Epithelial cell of esophagus (primary cell): ENCODE results near the gene ZXDC.

Experiments
- DNase-seq: peaks from one replicate; pipeline ENCODE4 v3.0.0; 2010; ENCODE audit warnings: low read depth
- H3K4me3 ChIP-seq: 2 replicates; pipeline ENCODE4 v1.5.1; 2011; ENCODE audit warnings: mild to moderate bottlenecking, low read length, control low read depth
- TF ChIP-seq, protein P1 (sequence below): IDR thresholded peaks from 2 replicates; pipeline ENCODE4 v1.5.1; 2011; ENCODE audit warnings: low read depth, mild to moderate bottlenecking, low read length, control low read depth, inconsistent platforms; ENCODE audit not compliant: insufficient read depth; ENCODE audit errors: missing control alignments

ZXDC gene, protein sequence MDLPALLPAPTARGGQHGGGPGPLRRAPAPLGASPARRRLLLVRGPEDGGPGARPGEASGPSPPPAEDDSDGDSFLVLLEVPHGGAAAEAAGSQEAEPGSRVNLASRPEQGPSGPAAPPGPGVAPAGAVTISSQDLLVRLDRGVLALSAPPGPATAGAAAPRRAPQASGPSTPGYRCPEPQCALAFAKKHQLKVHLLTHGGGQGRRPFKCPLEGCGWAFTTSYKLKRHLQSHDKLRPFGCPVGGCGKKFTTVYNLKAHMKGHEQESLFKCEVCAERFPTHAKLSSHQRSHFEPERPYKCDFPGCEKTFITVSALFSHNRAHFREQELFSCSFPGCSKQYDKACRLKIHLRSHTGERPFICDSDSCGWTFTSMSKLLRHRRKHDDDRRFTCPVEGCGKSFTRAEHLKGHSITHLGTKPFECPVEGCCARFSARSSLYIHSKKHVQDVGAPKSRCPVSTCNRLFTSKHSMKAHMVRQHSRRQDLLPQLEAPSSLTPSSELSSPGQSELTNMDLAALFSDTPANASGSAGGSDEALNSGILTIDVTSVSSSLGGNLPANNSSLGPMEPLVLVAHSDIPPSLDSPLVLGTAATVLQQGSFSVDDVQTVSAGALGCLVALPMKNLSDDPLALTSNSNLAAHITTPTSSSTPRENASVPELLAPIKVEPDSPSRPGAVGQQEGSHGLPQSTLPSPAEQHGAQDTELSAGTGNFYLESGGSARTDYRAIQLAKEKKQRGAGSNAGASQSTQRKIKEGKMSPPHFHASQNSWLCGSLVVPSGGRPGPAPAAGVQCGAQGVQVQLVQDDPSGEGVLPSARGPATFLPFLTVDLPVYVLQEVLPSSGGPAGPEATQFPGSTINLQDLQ

DNA sequence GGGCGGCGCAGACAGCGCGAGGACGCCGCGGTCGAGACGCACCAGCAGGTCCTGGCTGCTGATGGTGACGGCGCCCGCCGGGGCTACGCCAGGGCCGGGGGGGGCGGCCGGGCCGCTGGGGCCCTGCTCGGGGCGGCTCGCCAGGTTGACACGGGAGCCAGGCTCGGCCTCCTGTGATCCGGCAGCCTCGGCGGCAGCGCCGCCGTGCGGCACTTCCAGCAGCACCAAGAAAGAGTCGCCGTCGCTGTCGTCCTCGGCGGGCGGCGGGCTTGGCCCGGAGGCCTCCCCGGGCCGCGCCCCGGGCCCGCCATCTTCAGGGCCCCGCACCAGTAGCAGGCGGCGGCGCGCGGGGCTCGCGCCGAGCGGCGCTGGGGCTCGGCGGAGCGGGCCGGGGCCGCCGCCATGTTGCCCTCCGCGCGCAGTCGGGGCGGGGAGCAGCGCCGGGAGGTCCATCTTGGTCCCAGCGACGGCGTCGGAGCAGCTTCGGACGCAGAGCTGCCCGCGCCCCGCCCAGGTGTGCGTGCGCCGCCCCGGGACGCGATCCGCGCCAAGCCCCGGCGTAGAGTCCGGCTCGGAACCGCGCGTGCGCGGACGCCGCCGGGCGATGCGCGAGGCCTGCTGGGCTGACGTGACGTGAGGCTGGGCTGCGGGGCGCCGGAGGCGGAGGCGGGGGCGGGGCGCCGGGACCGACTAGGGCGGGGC is at the start of gene ZXDC:
Gene ZXDC, minus strand, starts transcription at position 479 of the 702 bp plus-strand sequence. Its CDS starts 26 bp downstream, at position 453.
- DNase-seq = peak; percentile 95
- H3K4me3 ChIP-seq = peak within 1 kb of the TSS; percentile 75
- TF ChIP-seq, protein P1, sequence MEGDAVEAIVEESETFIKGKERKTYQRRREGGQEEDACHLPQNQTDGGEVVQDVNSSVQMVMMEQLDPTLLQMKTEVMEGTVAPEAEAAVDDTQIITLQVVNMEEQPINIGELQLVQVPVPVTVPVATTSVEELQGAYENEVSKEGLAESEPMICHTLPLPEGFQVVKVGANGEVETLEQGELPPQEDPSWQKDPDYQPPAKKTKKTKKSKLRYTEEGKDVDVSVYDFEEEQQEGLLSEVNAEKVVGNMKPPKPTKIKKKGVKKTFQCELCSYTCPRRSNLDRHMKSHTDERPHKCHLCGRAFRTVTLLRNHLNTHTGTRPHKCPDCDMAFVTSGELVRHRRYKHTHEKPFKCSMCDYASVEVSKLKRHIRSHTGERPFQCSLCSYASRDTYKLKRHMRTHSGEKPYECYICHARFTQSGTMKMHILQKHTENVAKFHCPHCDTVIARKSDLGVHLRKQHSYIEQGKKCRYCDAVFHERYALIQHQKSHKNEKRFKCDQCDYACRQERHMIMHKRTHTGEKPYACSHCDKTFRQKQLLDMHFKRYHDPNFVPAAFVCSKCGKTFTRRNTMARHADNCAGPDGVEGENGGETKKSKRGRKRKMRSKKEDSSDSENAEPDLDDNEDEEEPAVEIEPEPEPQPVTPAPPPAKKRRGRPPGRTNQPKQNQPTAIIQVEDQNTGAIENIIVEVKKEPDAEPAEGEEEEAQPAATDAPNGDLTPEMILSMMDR = peak; percentile 47

DNA sequence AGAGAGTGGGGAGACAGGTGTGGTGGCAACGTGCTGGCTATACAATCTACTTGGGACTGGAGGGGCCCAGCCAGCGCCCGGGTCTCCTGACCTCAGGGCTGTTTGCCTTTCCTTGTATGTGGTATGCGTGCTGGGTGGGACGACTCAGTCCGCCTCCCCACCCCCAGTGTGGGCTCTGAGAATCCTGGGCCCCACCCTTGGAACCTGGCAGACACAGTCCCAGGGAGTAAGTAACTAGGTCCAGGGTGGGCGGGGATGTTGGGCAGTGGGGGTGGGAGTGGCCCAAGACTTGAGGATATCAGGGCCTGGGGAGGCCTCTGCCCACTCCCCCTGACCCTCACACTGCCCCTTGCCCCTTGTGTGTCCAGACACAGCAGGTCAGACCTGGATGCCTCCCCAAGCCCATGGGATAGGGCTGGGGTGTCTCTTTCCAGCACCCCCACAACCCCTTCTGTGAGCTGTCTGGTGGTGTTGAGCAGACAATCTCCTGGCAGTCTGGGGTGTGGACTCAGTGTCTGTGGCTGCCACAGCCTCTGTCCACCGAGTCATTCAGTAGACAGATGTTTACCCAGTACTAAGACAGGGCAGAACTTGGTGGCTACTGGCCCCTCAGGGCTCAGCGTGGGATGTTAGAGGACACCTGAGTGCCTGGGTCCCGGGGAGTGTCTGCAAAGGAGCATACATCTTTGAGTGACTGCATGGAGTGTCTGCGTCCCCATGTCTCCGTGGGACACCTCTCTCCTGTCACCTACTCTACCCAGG is 49.6 kb upstream of the ZXDC start:
- no peak for DNase-seq
- TF ChIP-seq, protein P1 = no peak

DNA sequence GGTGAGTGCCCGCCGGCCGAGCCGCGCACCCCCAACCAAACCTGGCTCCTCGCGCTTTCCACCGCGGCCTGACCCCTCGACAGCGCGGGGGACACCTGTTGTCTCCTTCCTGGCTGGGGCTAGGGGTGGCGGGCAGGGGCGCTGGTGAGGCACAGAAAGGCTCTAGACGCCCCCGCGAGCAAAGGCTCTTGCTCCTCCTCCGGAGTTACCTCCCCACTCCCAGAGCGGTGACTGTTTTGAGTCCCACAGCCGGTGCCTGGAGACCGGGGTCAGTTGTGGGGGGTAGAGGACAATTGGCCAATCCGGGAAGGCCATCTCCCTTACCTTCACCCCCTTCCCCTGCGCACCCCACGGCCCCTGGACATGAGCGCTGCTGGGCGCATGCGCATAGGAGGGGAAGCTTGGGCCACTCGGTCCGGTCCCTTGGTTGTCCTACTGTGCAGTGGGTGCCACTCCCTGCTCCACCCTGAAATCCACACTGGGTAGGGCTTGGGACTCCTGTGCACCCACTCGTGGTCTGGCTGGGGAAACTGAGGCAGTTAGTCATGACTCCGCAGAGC is 48.8 kb upstream of the ZXDC start:
- peak overlapping the region; percentile 22 for H3K4me3 ChIP-seq
- TF ChIP-seq, protein P1 = no peak
- DNase-seq = no peak

More for the DNA sequence above, 49.6 kb upstream of the ZXDC start:
- no peak overlapping the region for H3K4me3 ChIP-seq

DNA sequence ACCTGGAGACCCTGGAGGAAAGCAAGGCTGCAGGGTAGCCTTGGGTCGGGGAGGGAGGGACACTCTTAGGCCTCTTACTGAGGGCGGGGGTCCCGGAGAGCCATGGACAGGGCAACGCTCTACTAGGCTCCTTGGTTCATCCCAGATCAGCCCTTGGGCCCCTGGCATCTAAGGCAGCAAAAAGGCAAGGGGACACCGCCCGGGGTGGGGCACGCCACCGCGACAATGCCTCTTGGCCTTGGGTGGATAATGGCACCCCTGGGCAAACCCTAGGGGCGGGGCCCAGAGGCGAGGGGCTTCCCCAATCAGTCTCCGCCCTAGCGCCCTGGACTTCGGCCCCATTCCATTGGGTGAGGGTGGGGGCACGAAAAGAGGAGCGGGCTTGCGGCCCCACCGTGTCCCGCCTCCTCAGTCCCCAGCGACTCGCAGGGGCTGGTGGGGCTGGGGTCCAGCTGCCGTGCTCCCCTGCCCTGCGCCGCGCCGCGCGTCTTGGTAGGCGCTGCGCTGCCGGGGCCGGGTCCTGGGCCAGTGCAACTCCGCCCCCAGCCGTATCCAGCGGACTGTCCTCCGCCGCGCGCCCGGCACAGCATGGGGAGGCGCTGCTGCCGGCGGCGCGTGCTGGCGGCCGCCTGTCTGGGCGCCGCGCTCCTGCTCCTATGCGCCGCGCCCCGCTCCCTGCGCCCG is 48.2 kb upstream of the ZXDC start, which contains the start of gene CHST13:
Gene CHST13, plus strand, starts transcription at position 411 of the 684 bp plus-strand sequence. Its CDS starts 178 bp downstream, at position 589.
- H3K4me3 ChIP-seq = peak within 1 kb of the TSS; percentile 22
- TF ChIP-seq, protein P1 = no peak
- DNase-seq = peak; percentile 60

DNA sequence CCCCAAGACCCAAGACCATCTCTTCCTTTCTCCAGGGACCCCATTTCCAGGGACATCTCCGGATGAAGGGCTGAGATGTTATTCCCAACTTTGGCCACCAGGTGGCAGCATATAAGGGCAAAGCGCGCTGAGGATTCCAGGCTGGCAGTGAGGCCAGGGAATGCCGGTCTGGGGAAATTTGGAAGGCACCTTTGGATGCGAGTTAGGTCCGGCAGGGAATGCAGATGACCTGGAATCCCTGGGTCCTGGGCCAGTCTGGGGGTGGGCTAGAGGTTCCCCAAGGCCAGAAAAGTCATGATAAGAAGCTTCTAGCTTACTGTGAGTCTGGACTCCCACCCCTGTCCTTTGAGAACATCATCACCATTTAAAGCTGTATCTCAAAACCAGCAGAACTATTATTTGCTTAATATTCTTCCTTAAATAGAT is 46.7 kb upstream of the ZXDC start:
- TF ChIP-seq, protein P1 = peak; percentile 84
- H3K4me3 ChIP-seq = no peak overlapping the region
- peak; percentile 50 for DNase-seq
